Activated B cell treated with CpG ODN at 0.5 μM for 24 hours (primary cell): ENCODE measurements around the gene CHD1L. TPM values are rescaled to one million over a fixed set of nuclear protein-coding genes. Genes with fewer than 3 reads are reported as not detected.

Experiments
- ATAC-seq: fragments of 200-7000 bp; cut with Tn5 transposase; one replicate; pipeline ENCODE4 v1.10.0; 2021; ENCODE audit warnings: low read depth, mild to moderate bottlenecking, moderate library complexity
- CTCF ChIA-PET: fragments of 350-600 bp; sonication (Branson Sonifier 250); formaldehyde crosslinking; loops from one replicate; lab custom pipeline; 2021; ENCODE audit warnings: antibody characterized with exemption; lab: Charles Lee
- POLR2A ChIA-PET: fragments of 350-600 bp; sonication (Branson Sonifier 250); formaldehyde crosslinking; loops from one replicate; lab custom pipeline; 2021; ENCODE audit warnings: antibody characterized with exemption; lab: Charles Lee
- DNase-seq: peaks from one replicate; pipeline ENCODE4 v3.0.0; 2022
- H3K27ac Mint-ChIP-seq: one replicate; pipeline ENCODE4 v1.8.0; 2020; ENCODE audit warnings: mixed read lengths
- H3K27me3 Mint-ChIP-seq: one replicate; pipeline ENCODE4 v1.8.0; 2021; ENCODE audit warnings: mixed read lengths
- H3K36me3 Mint-ChIP-seq: one replicate; pipeline ENCODE4 v1.8.0; 2021; ENCODE audit warnings: low read depth, mixed read lengths
- H3K4me1 Mint-ChIP-seq: one replicate; pipeline ENCODE4 v1.8.0; 2021; ENCODE audit warnings: mixed read lengths
- H3K4me3 Mint-ChIP-seq: one replicate; pipeline ENCODE4 v1.8.0; 2020; ENCODE audit warnings: mild to moderate bottlenecking, mixed read lengths
- H3K9me3 Mint-ChIP-seq: one replicate; pipeline ENCODE4 v1.8.0; 2020; ENCODE audit warnings: mixed read lengths
- CTCF ChIP-seq: fragments of 200-600 bp; IDR thresholded peaks from one replicate; pipeline ENCODE4 v1.8.0; 2022; ENCODE audit warnings: antibody characterized with exemption, mild to moderate bottlenecking
- intact Hi-C: fragments of 100-400 bp; cut with micrococcal nuclease; formaldehyde crosslinking; loops from one replicate; pipeline ENCODE4 v1.15.1; 2024
- total RNA-seq: library from RNA; stranded (reverse); gene quantifications from 2 replicates; pipeline ENCODE4 v1.2.3, GENCODE V29; 2022

Gene CHD1L
- total RNA-seq, 1 donor from 2014 or later, result 55.7 TPM

GRCh38 chr1:147252540-147252939 lies 10.1 kb downstream of the CHD1L start:
- H3K27me3 Mint-ChIP-seq, result no peaks in the 10 kb centered on the region
- no peak overlapping the region for H3K27ac Mint-ChIP-seq
- no peak for TF ChIP-seq CTCF
- CTCF ChIA-PET, result interaction anchor here (1.2 kb wide), 1 partner anchor 21 kb away, joined by 4 read pairs; no protein-coding TSS in a partner anchor
- intact Hi-C loops, result no loop called here
- no peaks in the 10 kb centered on the region for H3K9me3 Mint-ChIP-seq
- peaks cover 25% of the 10 kb centered on the region for H3K4me1 Mint-ChIP-seq
- POLR2A ChIA-PET, result no interaction called here
- DNase-seq (no peak), ATAC-seq (no peak)
- H3K4me3 Mint-ChIP-seq, result no peak overlapping the region
- peaks cover 49% of the 10 kb centered on the region for H3K36me3 Mint-ChIP-seq

- no peaks in the 10 kb centered on the region for H3K4me1 Mint-ChIP-seq
- POLR2A ChIA-PET, result no interaction called here
- CTCF ChIA-PET, result no interaction called here
- no peaks in the 10 kb centered on the region for H3K27me3 Mint-ChIP-seq
- no peak for TF ChIP-seq CTCF
- intact Hi-C loops, result no loop called here
- peaks cover 80% of the 10 kb centered on the region for H3K36me3 Mint-ChIP-seq
- no peaks in the 10 kb centered on the region for H3K9me3 Mint-ChIP-seq
- H3K4me3 Mint-ChIP-seq, result no peak overlapping the region
- no peak for DNase-seq
- no peak for ATAC-seq
- H3K27ac Mint-ChIP-seq, result no peak overlapping the region
Measured at GRCh38 chr1:147260956-147261355, 18.5 kb downstream of the CHD1L start.

GRCh38 chr1:147264158-147264768 lies 21.8 kb downstream of the CHD1L start:
- ChIA-PET CTCF (no interaction called here), POLR2A (no interaction called here)
- H3K4me3 Mint-ChIP-seq, result no peak overlapping the region
- no peaks in the 10 kb centered on the region for H3K27me3 Mint-ChIP-seq
- no peaks in the 10 kb centered on the region for H3K9me3 Mint-ChIP-seq
- no peak overlapping the region for H3K27ac Mint-ChIP-seq
- no peak for TF ChIP-seq CTCF
- intact Hi-C loops, result no loop called here
- peaks cover 89% of the 10 kb centered on the region for H3K36me3 Mint-ChIP-seq
- ATAC-seq, result no peak
- H3K4me1 Mint-ChIP-seq, result no peaks in the 10 kb centered on the region
- DNase-seq, result no peak

- H3K27ac Mint-ChIP-seq, result no peak overlapping the region
- ChIA-PET CTCF (no interaction called here), POLR2A (no interaction called here)
- no peak for DNase-seq
- no peaks in the 10 kb centered on the region for H3K9me3 Mint-ChIP-seq
- intact Hi-C loops, result no loop called here
- peaks cover 89% of the 10 kb centered on the region for H3K36me3 Mint-ChIP-seq
- H3K4me1 Mint-ChIP-seq, result no peaks in the 10 kb centered on the region
- H3K4me3 Mint-ChIP-seq, result no peak overlapping the region
- TF ChIP-seq CTCF, result no peak
- no peak for ATAC-seq
- no peaks in the 10 kb centered on the region for H3K27me3 Mint-ChIP-seq
Measured at GRCh38 chr1:147266381-147266780, 23.9 kb downstream of the CHD1L start.

GRCh38 chr1:147267711-147268110 lies 25.2 kb downstream of the CHD1L start:
- DNase-seq (no peak), ATAC-seq (no peak)
- TF ChIP-seq CTCF, result no peak
- ChIA-PET CTCF (no interaction called here), POLR2A (no interaction called here)
- Mint-ChIP-seq H3K4me1 (no peaks in the 10 kb centered on the region), H3K36me3 (peaks cover 91% of the 10 kb centered on the region), H3K9me3 (no peaks in the 10 kb centered on the region), H3K27me3 (no peaks in the 10 kb centered on the region), H3K27ac (no peak overlapping the region), H3K4me3 (no peak overlapping the region)
- intact Hi-C loops, result no loop called here
